Measurements from ENCODE around the gene TMOD1. TPM values are rescaled to one million over a fixed set of nuclear protein-coding genes. Genes with fewer than 3 reads are reported as not detected.
A peak's percentile ranks its signal among the peaks of the same experiment; 100 is the strongest.

TMOD1 gene
- total RNA-seq, 1 donor from 2014 or later, result not detected

DNA sequence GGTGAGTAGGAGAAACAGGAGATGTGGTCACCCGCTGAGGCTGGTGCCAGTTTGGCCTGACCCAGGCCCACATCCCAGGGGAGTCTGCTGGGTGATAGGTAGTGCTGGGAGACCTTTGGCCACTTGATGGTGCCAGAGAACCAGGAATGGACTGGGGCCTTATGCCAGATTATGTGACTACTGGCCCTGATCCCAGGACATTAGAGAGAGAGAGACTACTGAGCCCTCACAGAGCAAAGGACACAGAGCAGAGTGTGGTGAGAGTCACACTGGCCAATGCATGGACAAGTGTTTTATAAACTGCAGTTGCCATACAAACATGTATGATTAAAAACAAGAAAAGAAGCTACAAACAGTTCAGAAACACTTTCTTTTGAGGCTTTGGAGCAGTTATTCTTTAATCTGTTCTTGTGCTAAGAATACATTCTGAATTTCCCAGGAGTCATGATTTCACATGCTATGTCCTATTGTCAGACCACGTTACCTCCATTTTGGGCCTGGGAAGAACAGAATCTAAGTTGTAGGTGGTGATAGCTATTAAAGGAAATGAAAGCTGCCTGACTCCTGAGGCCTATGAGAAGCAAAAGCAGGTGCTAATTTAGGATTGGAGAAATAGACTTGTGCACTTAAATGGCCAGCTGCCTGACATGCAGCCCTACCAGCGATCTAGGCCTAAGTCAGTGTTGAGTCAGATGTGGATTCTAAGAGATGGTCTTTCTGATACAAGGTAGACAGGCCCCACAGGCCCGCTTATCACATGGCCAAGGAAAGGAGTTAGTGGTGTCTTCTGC is 32.6 kb upstream of the TMOD1 start:
- no peak for FAIRE-seq
- DNase-seq (ENCODE audit: low read depth), result peak; percentile 44
- no peaks in the 10 kb centered on the region for H3K36me3 ChIP-seq (ENCODE audit: control insufficient read depth, insufficient read depth, low read length)

GRCh38 chr9:97470076-97470475 is 31.4 kb upstream of the TMOD1 start:
- peak; percentile 51 for TF ChIP-seq CTCF (IDR thresholded peaks at IDR 0.05; ENCODE audit: insufficient read depth, low read length, severe bottlenecking)
- H3K4me3 ChIP-seq (ENCODE audit: low read depth, low read length), result no peak overlapping the region
- FAIRE-seq (no peak), DNase-seq (ENCODE audit: low read depth) (peak; percentile 2)
- no peaks in the 10 kb centered on the region for H3K27me3 ChIP-seq (ENCODE audit: control insufficient read depth, insufficient read depth, low read length)
- no peaks in the 10 kb centered on the region for H3K36me3 ChIP-seq (ENCODE audit: control insufficient read depth, insufficient read depth, low read length)

More for the DNA sequence above, 32.6 kb upstream of the TMOD1 start:
- peak; percentile 84 for TF ChIP-seq CTCF (IDR thresholded peaks at IDR 0.05; ENCODE audit: insufficient read depth, low read length, severe bottlenecking)
- H3K27me3 ChIP-seq (ENCODE audit: control insufficient read depth, insufficient read depth, low read length), result no peaks in the 10 kb centered on the region
- no peak overlapping the region for H3K4me3 ChIP-seq (ENCODE audit: low read depth, low read length)

DNA sequence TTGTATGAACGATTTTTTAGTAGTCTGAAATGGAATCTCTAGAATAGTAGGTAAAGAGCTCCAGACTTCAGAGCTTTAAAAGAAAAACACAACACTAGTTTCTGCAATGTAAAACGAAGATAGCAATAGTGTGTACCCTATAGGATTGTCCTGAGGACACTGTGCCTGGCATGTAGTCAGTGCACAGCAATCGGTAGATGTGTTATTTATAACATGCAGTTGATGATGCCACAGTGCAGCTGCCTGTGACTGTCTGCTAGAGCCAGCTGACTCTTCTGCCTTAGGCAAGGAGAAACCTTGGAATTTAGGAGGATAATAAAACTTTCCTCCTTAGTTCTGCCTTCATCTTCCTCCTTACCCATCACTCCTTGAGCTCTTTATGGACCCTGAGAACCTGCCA is 27.7 kb upstream of the TMOD1 start:
- FAIRE-seq, result no peak
- Histone ChIP-seq H3K27me3 (ENCODE audit: control insufficient read depth, insufficient read depth, low read length) (no peaks in the 10 kb centered on the region), H3K4me3 (ENCODE audit: low read depth, low read length) (no peak overlapping the region), H3K36me3 (ENCODE audit: control insufficient read depth, insufficient read depth, low read length) (no peaks in the 10 kb centered on the region)
- TF ChIP-seq CTCF (IDR thresholded peaks at IDR 0.05; ENCODE audit: insufficient read depth, low read length, severe bottlenecking), result no peak
- no peak for DNase-seq (ENCODE audit: low read depth)

DNA sequence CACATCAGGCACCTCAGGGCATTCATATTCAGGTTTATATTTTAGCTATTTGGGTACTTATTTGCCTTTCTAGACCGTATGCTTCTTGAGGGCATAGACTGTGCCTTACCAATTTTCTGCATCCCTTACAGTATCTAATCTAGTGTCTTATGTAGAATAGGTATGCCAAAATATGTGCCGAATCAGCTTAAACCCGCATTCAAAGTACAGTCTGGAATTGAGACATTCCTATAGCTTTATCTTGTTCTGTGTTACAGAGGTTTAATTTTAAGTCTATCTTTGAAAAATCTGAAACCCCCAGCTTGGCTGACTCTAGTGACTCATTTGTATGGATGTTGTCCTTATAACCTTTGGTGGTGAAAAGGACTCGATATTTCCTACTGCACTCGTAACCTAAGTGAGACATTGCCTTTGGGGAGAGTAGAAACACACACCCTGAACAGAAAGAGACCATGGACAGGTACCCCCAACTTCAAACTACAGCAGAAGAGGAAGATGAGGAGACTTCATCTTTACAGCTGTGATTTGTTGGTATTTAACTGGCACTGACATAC is 27.0 kb upstream of the TMOD1 start:
- Histone ChIP-seq H3K27me3 (ENCODE audit: control insufficient read depth, insufficient read depth, low read length) (no peaks in the 10 kb centered on the region), H3K36me3 (ENCODE audit: control insufficient read depth, insufficient read depth, low read length) (no peaks in the 10 kb centered on the region), H3K4me3 (ENCODE audit: low read depth, low read length) (no peak overlapping the region)
- FAIRE-seq (no peak), DNase-seq (ENCODE audit: low read depth) (no peak)
- no peak for TF ChIP-seq CTCF (IDR thresholded peaks at IDR 0.05; ENCODE audit: insufficient read depth, low read length, severe bottlenecking)

DNA sequence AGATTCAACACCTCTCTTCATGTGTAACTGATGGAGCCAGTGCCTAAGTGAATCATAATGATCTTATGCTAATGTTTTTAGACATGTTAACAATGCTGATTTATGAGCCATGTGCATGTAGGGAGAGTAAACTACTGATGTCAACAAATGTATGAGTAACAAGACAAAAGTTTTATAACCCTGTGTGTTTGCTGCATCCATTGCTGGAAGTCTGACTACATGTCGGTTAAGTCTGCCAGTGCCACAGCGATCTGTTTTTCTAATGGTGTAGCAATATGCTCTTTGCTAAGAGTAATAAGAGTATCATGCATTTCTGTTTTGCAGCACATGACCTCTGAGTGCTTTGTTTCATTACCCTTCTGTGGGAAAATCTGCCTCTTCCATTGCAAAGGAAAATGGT is 26.4 kb upstream of the TMOD1 start:
- DNase-seq (ENCODE audit: low read depth), result peak; percentile 7
- no peak for FAIRE-seq
- H3K36me3 ChIP-seq (ENCODE audit: control insufficient read depth, insufficient read depth, low read length), result no peaks in the 10 kb centered on the region
- no peaks in the 10 kb centered on the region for H3K27me3 ChIP-seq (ENCODE audit: control insufficient read depth, insufficient read depth, low read length)
- TF ChIP-seq CTCF (IDR thresholded peaks at IDR 0.05; ENCODE audit: insufficient read depth, low read length, severe bottlenecking), result no peak
- H3K4me3 ChIP-seq (ENCODE audit: low read depth, low read length), result no peak overlapping the region

Data from bronchial epithelial cell (primary cell).